HG03095 (cell line): Measurements from ENCODE around the gene EGF.
"Not testable (repeated sequence)": the region's sequence is repeated elsewhere in the genome, so short reads cannot be mapped to it uniquely, and the experiment has no call there.

ENCODE experiments used
- ATAC-seq: cut with Tn5 transposase; IDR thresholded peaks from one replicate; pipeline ENCODE4 v1.9.1; 2021; ENCODE audit warnings: moderate library complexity; ENCODE audit not compliant: unreplicated experiment

EGF gene

GRCh38 chr4:110025056-110025455, 112.4 kb downstream of the EGF start:
- no peak for ATAC-seq

DNA sequence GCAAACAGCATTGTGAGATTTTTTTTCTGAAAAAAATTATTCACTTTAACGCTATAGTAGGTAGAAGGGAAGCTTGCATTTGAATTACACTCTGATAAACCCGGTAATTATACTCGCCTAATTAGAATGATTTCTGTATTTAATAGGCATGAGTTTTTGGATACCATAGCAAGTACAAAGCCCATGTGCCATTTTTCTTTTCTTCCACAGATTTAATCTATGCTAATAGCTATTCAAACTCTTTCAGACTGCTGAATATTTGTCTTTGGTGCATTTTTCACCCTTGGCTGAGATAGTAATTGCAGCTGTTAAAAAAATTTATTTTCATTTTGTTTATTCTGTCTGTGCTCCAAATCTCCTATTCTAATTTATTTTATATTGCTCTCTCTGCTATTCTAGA, 113.0 kb downstream of the EGF start:
- no peak for ATAC-seq

DNA sequence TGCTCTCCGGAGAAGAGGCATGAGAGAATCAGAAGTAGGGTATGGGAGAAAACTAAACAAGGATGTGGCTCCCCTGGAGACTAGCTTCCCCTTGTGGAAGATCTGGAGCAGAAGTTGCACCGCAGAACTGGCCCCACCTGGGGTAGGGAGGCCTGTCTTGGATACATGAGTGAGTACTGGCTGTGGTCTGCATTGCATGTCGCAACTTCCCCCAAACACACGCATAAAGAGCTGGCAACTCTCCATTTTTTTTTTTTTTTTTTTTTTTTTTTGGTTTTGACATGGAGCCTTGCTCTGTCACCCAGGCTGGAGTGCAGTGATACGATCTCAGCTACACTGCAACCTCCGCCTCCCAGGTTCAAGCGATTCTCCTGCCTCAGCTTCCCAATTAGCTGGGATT, 119.9 kb downstream of the EGF start:
- ATAC-seq, result no peak

- ATAC-seq, result no peak
Measured at GRCh38 chr4:110033355-110034025, 120.8 kb downstream of the EGF start.

- ATAC-seq, result peak; percentile 97
Measured at GRCh38 chr4:110034026-110034393, 121.3 kb downstream of the EGF start.

DNA sequence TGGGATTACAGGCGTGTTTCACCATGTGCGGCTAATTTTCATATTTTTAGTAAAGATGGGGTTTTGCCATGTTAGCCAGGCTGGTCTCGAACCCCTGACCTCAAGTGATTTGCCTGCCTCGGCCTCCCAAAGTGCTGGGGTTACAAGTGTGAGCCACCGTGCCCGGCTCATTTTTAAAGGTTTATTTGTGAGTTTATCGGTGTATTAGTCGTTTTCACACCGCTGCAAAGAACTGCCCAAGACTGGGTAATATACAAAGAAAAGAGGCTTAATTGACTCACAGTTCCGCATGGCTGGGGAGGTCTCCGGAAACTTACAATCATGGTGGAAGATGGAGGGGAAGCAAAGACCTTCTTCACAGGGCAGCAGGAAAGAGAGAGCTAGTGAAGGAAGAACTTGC, 126.5 kb downstream of the EGF start:
- ATAC-seq, result not testable (repeated sequence)

GRCh38 chr4:110041735-110042134, 129.1 kb downstream of the EGF start:
- no peak for ATAC-seq

DNA sequence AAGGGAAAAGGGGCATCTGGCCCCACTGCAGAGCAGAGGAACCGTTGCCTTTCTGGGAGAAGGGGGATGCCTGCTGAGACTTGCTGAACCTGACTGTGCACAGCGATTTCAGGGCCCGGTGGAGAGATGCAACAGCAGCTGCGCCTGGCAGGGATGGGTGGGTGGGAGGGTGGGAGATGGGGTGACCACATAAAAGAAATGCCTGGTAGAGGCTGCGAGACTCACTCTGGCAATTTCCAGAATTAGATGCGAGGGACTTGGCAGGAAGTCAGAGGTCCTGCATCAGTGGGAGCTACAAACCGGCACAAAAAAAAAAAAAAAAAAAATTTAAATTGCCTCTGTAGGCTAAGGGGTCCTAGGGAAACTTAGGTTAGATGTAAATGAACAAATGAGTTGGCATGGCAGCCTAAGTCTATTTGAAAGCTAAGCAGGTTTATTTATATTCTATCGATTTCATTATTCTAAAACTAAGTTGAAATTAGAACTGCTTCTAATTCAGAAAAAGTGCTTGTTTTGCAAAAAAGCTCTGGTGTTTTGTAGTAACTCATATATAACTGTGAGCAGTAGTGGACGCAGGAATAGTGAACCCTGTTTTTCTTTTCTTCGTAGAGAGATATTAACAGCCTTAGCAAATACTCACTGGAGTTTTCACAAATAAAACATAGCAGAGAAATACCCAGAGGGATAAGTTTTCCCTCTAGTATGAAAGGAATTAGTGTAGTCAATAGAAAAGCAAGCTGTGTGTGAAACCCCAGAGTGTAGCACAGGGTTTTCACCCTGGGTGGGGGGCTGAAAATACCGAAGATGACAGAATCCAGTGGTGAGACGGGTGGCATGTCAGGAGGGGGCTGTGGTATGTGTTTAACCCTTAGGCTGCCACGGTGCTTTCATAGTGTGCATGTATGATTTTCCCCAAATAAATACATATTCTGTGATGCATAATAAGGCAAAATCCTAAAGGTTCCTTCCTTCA, 130.1 kb downstream of the EGF start:
- no peak for ATAC-seq

- no peak for ATAC-seq
Measured at GRCh38 chr4:110046588-110047049, 133.9 kb downstream of the EGF start.

- no peak for ATAC-seq
Measured at GRCh38 chr4:110049951-110050925, 137.6 kb downstream of the EGF start.

DNA sequence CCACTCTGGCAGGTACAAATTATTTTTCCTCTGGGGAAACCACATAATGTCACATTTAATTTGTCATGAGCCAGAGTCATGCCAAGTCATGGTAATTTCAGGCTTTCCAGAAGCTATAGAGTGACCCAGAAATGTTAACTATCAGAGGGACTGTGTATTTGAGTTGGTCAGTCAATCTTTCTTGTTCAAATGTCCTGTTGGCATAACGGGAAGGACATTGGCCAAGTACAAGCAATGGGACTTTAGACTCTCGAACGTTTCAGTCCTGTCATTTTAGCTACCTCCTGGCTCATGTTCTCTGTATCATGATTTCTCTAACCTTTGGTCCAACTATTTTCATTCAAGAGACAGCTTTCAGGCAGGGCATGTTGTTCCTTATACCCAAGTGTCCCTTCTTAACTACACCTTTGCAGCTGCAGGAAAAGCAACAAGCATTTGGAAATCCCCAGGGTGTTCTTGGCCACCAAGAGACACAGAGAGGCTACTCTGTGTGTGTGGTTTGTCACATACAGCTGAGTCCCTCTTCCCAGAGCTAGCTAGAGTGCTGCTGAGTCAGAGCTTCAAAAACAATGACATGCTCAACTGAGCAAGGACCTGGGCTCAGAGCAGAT, 142.6 kb downstream of the EGF start:
- ATAC-seq, result peak; percentile 81

DNA sequence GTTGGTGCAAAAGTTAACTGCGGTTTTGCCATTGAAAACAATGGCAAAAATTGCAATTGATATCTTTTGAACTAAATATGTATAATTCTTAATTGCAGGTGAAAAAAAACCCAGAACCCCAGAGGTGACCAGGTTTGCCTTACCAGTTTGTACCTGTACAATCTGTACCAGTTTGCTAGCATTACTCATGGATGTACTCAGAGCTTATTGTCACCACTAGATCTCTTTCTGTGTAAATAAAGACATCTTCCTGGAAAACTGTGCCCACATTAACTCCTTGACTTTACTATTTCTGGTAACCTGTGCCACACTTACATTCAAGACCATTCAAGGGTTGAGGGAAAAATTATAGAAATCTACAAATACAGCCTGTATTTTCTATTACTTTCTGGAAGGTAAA, 146.0 kb downstream of the EGF start:
- ATAC-seq, result no peak

GRCh38 chr4:110059556-110060191, 147.0 kb downstream of the EGF start:
- ATAC-seq, result peak; percentile 72

DNA sequence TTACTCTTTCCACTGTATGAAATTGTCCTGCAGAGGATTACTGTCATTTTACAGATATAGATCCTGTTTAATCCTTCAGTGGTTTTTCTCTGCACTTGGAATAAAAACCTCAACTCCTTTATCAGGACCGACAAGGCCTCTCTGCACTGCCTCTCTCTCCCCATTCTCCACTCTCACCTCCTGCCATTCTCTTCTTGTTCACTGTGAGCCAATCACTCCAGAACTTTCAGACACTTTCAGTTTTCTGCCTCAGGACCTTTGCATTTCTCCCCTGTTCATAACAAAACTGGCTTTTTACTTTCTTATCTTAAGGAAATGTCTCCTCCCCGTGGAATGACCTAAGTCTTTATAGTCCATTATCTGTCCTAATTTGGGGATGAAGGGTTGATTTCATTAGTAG, 148.4 kb downstream of the EGF start:
- no peak for ATAC-seq
